Vagina (tissue), 2 donors: ENCODE data around the gene NOSIP.

Experiments used
- CTCF ChIP-seq, 3 experiments: fragments of 450-650 bp in 2 of 3; fragments of 200-600 bp in 1 of 3; sonication (generic) in 1 of 3; IDR thresholded peaks; one replicate each; pipeline ENCODE4 v1.5.1; 2017 to 2019; ENCODE audit warnings: antibody characterized with exemption in 3 of 3, mild to moderate bottlenecking in 2 of 3, moderate library complexity in 2 of 3
- POLR2A ChIP-seq, 2 donors: fragments of 450-650 bp; IDR thresholded peaks; one replicate each; pipeline ENCODE4 v1.6.1; 2017; ENCODE audit warnings: antibody characterized with exemption in 2 of 2, mild to moderate bottlenecking in 2 of 2, moderate library complexity in 2 of 2

DNA sequence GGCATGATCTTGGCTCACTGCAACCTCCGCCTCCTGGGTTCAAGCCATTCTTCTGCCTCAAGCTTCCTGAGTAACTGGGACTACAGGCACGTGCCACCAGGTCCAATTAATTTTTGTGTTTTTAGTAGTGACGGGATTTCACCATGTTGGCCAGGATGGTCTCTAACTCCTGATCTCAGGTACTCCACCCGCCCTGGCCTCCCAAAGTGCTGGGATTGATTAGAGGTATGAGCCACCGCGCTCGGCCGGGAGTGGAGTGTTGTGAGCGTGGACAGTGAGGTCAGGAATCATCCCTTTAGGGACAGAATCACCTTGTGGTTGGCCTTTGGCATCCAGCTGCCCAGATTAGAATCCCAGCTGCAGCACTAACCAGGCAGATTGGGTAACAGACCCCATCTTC is 49.3 kb upstream of the NOSIP start:
- TF ChIP-seq CTCF (IDR thresholded peaks at IDR 0.05) (no peak), POLR2A (IDR thresholded peaks at IDR 0.05) (no peak)
